Globus pallidus (tissue), 1 donor: Measurements from ENCODE around the gene PSME4.

Source experiments
- DNase-seq: peaks from one replicate; pipeline ENCODE4 v3.0.0-alpha.2; 2015; ENCODE audit warnings: low spot score

Gene PSME4

DNA sequence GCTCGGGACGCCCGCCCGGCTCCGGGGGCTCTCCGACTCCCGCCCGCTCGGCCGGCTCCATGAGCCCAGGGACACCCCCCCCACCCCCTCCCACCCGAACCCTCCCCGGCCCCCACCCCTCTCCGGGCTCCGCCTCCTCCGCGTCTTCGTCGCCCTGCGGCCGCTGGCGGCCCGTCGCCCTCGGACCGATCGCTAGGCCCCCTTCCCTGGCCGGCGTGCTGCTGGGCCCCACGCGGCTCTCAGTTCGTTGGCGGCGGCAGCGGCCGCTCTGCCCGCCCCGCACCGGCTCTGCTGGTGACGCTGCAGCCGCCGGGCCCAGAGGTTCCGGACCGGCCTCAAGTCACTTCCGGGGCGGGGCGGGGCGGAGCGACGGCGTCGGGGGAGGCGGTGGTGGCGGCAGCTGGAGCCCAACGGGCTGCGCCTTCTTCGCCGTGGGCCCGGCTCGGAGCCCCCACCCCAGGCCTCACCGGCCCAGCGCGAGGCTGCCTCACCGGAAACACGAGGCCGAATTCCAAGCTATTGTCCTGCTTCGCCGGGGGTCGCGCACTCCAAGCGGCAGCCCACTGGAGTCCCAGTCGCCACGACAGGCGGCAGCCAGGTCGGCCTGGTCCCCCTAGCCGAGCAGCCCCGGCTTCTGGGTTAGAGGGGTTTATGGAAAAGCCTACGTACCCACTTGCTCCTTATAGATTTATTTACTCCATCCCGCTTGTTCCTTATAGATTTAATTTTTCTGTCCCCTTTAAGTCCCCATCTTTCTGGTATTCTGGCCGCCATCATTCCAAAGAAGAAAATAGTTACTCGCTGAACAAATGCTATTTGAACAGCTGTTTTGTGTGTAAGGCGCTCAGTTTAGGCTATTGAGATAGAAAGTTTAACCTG lies at the start of gene PSME4:
Gene PSME4 (minus strand): TSS at position 270 of the 879 bp plus-strand sequence. CDS start 209 bp downstream, at position 61.
- DNase-seq: peak; percentile 94

- peak; percentile 33 for DNase-seq
These were observed 45.3 kb upstream of the PSME4 start for GRCh38 chr2:54015798-54016699.

DNA sequence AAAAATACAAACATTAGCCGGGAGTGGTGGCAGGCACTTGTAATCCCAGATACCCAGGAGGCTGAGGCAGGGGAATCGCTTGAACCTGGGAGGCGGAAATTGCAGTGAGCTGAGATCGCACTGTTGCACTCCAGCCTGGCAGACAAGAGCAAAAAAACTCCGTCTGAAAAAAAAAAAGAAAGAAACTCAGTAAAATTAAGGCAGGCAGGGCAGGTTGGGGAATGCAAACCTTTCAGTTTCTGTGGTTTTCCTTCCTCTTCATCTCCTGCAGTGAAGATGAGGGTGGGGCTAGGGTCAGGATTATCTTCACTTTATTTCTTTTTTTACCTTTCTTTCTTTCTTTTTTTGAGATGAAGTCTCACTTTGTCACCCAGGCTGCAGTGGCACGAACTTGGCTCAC lies 43.2 kb upstream of the PSME4 start:
- DNase-seq: no peak

DNA sequence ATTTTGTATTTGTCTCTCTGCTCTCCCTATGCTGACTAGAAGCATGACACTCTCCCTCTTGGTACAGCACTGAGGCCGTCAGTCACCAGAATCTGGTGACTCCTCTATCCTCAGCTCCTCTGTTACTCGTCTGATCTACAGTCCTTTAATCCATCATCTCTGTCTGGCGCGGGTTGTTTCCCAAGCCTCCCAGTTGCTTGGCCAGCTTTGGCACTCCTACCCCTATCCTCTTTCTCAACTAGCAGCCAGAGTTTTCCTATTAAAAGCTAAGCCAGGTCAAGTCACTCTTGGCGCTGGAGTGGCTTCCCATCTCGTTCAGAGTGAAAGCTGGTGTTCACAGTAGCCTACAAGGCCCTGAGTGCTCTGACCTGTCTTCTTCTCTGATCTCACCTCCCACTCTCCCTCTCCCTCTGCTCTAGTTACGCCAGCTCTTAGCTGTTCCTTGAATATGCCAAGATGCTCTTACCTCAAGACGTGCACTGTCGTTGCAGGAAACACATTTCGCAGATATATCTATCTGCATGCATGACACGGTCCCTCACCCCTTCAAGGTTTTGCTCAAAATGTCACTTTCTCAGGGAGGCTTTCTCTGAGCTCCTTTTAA lies 41.8 kb upstream of the PSME4 start:
- no peak for DNase-seq

DNA sequence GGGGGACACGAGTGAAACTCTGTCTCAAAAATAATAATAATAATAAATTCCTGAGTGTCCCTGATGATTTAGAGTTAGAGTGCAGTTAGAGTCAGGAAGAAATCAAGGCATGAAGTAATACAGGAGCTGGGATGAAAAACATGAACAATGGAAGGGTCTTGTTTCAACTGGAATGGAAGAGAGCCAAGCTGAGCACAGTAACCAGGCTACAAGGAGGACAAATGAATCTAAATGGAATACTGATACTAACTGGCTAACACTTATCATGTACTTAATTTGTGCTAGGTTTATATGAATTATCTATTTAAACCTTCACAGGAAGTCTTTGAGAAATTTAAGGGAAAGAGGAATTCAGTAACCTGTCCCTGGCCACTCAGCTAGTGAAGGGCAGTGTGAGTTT lies 38.8 kb upstream of the PSME4 start:
- DNase-seq: peak; percentile 56

- DNase-seq: no peak
These were observed 37.6 kb upstream of the PSME4 start for GRCh38 chr2:54008439-54008838.

DNA sequence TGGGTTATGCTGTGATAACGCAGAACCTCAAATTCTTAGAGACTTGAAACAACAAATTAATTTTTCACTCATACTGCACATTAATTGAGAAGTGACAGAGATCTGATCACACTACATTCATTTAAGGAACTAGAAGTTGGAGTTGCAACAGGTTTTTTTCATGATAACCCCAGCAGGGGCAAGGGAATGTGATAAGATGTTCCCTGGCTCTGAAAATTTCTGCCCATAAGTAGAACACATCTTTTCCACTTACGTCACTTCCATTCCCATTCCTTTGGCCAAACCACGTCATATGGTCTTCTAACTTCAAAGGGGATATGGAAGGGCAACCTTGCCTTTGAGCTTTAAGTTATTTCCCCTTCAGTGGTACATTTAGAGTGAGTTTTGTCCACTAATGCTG lies 29.7 kb upstream of the PSME4 start:
- DNase-seq: no peak

GRCh38 chr2:54000122-54000521 lies 29.3 kb upstream of the PSME4 start:
- no peak for DNase-seq

- DNase-seq: no peak
These were observed 28.0 kb upstream of the PSME4 start for GRCh38 chr2:53998834-53999233.

DNA sequence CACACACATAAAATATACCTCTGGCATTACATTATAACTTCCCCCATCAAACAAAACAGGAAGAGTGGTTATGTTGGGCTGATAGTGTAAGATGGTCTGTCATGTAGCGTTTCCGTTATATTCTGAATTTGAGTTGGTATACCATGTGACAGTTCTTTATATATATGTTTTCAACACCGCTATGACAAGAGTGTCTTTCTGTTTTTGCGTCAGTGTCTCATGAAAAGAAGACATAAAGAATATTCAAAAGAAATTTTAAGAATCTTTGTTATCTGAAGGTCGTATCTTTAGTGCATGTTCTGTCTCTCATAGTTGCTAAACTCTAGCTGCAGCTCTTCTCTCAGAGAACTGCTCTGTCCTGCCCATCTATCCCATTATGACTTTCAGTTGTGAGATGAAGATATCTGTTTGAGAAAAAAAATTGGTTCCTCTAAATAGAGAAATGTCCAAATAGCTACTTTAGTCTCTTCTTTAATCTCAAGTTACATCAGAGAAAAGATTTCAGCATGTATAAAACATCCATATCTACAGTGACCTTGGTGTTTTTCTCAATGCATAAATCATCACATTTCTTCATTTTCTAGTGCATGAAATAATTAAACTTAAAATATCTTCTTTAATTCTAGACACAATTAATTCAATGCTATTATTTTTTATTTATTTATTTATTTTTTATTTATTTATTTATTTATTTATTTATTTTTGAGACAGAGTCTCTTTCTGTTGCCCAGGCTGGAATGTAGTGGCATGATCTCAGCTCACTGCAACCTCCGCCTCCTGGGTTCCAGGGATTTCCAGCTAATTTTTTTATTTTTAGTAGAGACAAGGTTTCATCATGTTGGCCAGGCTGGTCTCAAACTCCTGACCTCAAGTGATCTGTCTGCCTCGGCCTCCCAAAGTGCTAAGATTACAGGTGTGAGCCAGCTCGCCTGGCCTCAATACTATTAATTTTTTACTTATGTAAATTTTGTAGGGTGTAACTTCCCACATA lies 24.3 kb upstream of the PSME4 start:
- DNase-seq: no peak

GRCh38 chr2:53991948-53992347 lies 21.2 kb upstream of the PSME4 start:
- DNase-seq: no peak

DNA sequence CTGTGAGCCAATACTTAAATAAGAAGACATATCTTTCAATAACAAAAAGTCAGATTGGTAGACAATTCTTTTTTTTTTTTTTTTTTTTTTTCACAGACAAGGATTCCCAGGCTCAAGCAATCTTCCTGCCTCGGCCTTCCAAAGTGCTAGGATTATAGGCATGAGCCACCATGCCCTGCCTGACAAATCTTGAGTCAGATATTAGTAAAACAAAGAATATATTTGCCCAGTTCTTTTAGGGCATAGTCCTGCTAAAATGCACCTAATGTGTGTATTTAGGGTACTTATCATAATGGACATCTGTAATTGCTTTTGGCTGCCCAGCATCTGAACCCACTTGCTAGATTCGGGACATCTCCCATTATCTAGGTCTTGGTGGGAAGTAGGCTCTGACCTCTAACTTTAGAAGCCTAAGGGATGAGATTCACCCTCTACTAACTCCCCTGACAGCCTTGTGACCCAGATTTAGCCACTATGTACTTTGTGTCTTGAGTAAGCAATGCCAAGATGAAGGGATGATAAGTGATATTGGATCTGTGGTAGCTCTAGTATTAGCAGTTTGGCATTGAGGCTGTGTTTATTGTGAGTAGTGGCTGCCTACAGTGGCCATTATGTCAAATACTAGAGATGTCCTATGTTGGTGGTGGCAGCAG lies 18.5 kb upstream of the PSME4 start:
- DNase-seq: no peak

- DNase-seq: no peak
These were observed 16.6 kb upstream of the PSME4 start for GRCh38 chr2:53987336-53987921.

- no peak for DNase-seq
These were observed 14.9 kb upstream of the PSME4 start for GRCh38 chr2:53985646-53986045.

DNA sequence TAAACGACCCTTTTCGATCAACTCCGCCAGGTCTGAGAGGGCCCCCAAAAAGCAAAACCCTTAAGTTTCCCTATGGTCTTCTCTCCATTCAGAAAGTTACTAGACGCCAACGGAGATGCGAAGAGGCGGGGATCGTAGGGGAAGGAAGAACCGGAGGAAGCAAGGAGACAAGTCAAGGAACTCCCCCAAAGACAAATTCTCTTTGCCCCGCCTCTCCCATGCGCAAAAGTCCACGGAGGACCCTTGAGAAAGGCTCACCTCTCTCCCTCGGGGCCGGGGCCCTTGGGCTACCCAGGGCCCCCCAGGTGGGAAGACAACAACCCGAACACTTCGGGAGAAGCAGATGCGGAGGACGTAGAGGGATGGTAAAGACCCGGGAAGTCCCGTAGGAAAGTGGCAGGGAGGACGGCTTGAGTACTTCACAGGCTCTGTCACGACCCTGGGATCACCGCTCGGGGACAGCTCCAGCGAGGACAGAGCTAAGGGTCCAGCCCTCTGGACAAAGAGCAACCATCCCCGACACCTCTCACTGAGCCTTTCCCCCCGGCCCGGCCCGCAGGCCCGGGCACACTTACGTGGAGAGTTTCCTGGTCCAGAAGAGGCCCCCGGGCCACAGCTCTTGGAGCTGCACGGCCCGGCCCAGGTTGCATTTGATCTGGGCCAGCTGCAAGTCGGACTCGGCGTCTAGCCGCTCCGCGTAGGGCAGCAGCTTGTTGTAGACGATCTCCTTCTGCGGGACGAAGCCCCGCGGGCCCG lies 647 bp downstream of the PSME4 start:
- peak; percentile 41 for DNase-seq

- peak; percentile 42 for DNase-seq
These were observed 1.4 kb downstream of the PSME4 start for GRCh38 chr2:53969285-53969967.

- no peak for DNase-seq
These were observed 5.7 kb downstream of the PSME4 start for GRCh38 chr2:53964987-53965687.

- DNase-seq: no peak
These were observed 6.4 kb downstream of the PSME4 start for GRCh38 chr2:53964257-53964952.
